ENCODE measurements around the gene MTMR2.

The MTMR2 gene

DNA sequence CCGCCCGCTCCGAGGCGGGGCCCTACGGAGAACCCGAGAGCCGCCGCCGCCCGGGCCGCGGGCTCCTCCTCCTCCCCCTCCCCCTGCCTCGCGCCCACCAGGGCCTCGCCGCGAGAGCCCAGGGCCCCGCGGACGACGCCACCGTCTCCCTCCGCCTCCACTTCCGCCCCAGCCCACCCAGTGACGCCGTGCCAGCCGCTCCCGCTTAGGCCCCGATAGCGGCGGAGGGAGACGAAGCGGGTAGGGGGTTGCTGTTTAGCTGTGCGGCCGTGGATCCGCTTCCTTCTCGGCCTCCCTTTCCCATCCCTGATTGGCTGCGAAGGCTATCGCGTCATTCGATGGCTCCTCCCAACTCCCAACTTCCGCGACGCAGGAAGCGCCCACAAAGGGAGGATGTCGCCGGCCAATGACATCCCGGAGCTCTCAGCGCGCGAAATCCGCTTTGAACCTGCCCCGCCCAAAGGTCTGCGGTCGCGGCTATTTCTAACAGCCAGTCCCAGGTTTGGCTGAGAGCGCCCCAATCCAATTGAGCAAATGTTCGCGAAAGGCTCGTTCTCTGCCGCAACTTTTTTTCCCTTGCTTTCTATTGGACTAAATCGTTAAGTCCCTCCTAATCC lies 134.3 kb downstream of the MTMR2 start, which contains the start of gene FAM76B:
Gene FAM76B (minus strand): TSS at position 277 of the 617 bp plus-strand sequence. CDS start 304 bp downstream, outside the sequence.
- TF ChIP-seq, protein P1, sequence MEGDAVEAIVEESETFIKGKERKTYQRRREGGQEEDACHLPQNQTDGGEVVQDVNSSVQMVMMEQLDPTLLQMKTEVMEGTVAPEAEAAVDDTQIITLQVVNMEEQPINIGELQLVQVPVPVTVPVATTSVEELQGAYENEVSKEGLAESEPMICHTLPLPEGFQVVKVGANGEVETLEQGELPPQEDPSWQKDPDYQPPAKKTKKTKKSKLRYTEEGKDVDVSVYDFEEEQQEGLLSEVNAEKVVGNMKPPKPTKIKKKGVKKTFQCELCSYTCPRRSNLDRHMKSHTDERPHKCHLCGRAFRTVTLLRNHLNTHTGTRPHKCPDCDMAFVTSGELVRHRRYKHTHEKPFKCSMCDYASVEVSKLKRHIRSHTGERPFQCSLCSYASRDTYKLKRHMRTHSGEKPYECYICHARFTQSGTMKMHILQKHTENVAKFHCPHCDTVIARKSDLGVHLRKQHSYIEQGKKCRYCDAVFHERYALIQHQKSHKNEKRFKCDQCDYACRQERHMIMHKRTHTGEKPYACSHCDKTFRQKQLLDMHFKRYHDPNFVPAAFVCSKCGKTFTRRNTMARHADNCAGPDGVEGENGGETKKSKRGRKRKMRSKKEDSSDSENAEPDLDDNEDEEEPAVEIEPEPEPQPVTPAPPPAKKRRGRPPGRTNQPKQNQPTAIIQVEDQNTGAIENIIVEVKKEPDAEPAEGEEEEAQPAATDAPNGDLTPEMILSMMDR (IDR thresholded peaks at IDR 0.05; ENCODE audit: insufficient read depth, missing control alignments) = no peak
- no peak for FAIRE-seq

DNA sequence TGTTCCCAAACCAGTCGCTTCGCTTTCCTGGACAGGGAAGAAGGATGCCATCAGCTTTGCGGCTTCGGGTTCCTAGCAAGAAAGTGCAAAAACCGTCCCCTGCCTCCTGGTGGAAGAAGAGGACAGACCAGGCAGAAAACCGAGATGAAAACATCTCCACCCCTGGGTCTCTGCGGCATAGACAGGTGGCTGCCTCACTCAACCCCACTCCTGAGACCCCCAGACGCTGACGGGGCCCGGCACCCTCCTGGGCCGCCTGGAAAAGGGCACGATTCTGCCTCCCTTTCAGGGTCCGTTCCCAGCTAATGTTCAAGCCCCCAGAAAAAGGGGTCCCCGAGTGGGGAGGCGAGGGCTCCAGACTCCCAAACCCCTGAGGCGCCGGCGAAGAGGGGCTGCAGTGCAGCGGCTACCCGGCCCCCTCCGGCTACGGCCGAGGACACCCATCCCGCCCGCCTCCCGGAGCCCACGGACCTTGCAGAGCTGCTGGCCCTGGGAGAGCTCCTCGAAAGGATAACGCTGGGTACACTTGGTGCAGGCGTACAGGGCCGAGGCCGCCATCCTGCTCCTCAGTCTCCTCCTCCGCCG lies 134.9 kb downstream of the MTMR2 start:
- DNase-seq (ENCODE audit: insufficient read length, low spot score) = no peak
- FAIRE-seq = no peak
- TF ChIP-seq, protein P1 (IDR thresholded peaks at IDR 0.05; ENCODE audit: insufficient read depth, missing control alignments) = no peak

More for the DNA sequence above, 134.3 kb downstream of the MTMR2 start, which contains the start of gene FAM76B:
- peak; percentile 48 for DNase-seq (ENCODE audit: insufficient read length, low spot score)

All from D721Med (cell line).